Testis (tissue), 2 donors: Measurements from ENCODE around the gene LRP1B.

Experiments
- CTCF ChIP-seq, 3 experiments: fragments of 450-650 bp in 2 of 3; fragments of 200-600 bp in 1 of 3; sonication (generic) in 1 of 3; IDR thresholded peaks; one replicate each; pipeline ENCODE4 v1.5.1; 2016 to 2019; ENCODE audit warnings: antibody characterized with exemption in 3 of 3, mild to moderate bottlenecking in 2 of 3, moderate library complexity in 1 of 3
- POLR2A ChIP-seq: fragments of 450-650 bp; IDR thresholded peaks from one replicate; pipeline ENCODE4 v1.6.1; 2017; ENCODE audit warnings: antibody characterized with exemption, mild to moderate bottlenecking, moderate library complexity

- no peak for TF ChIP-seq CTCF (IDR thresholded peaks at IDR 0.05)
- no peak for TF ChIP-seq POLR2A
Measured at GRCh38 chr2:141467331-141467730, 663.5 kb downstream of the LRP1B start.
